ENCODE results near the gene RGMB.

Gene RGMB

GRCh38 chr5:98827588-98828284 is 54.3 kb downstream of the RGMB start:
- no peak for DNase-seq (ENCODE audit: low spot score)

GRCh38 chr5:98836175-98836574 is 62.7 kb downstream of the RGMB start:
- no peak for DNase-seq (ENCODE audit: low spot score)

- DNase-seq (ENCODE audit: low spot score): peak; percentile 15
Measured at GRCh38 chr5:98839469-98840383, 66.3 kb downstream of the RGMB start.

- DNase-seq (ENCODE audit: low spot score): no peak
Measured at GRCh38 chr5:98840946-98841345, 67.5 kb downstream of the RGMB start.

- no peak for DNase-seq (ENCODE audit: low spot score)
Measured at GRCh38 chr5:98843481-98843880, 70.0 kb downstream of the RGMB start.

- DNase-seq (ENCODE audit: low spot score): no peak
Measured at GRCh38 chr5:98844865-98845264, 71.4 kb downstream of the RGMB start.

- DNase-seq (ENCODE audit: low spot score): no peak
Measured at GRCh38 chr5:98845878-98846277, 72.4 kb downstream of the RGMB start.

All from AG08396 (cell line).